Breast epithelium (tissue), 3 donors: ENCODE measurements around the gene CWC25.

Source experiments
- POLR2A ChIP-seq: fragments of 450-650 bp; IDR thresholded peaks from one replicate; pipeline ENCODE4 v1.6.1; 2016; ENCODE audit warnings: antibody characterized with exemption, mild to moderate bottlenecking, moderate library complexity
- TF ChIP-seq, protein P1 (sequence below), 3 donors: fragments of 450-650 bp; IDR thresholded peaks; one replicate each; pipeline ENCODE4 v1.5.1; 2016 to 2017; ENCODE audit warnings: antibody characterized with exemption in 3 of 3, mild to moderate bottlenecking in 3 of 3, moderate library complexity in 3 of 3

DNA sequence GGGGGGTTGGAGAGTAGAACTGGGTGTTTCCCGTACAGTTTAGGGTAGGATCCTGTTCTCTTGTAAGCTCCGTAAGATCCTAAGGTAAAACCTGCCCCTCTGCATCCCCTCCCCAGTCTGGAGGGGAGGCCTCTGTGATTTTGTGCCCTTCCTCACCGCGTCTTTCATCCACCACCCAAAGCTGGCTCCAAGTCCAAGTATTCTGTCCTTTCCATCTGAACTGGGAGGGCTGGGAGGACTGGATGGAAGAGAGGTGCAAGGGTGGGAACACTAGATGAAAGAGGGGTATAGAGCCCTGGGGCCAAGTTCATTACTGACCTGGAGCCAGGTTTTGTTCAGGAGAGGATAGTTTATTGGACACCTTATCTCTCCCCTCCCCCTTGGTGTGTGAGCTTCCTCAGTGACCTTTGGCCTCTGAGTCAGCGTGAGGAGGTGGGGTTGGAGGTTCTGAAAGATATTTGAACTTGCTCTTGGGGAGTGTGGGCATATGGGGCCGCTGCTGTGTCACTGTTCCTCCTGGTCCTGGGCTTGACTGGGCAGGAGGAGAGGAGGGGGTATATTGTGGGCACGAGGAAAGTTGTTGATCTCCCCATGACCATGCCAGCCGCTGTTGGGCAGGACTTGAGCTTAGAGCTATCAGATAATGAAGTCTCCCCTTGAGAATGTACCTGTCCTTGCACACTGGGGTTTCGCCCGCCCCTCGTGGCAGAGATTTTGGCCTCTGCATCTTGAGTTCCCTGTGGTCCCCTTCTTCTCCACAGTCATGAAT is 46.3 kb upstream of the CWC25 start:
- no peak for TF ChIP-seq POLR2A
- TF ChIP-seq, protein P1, sequence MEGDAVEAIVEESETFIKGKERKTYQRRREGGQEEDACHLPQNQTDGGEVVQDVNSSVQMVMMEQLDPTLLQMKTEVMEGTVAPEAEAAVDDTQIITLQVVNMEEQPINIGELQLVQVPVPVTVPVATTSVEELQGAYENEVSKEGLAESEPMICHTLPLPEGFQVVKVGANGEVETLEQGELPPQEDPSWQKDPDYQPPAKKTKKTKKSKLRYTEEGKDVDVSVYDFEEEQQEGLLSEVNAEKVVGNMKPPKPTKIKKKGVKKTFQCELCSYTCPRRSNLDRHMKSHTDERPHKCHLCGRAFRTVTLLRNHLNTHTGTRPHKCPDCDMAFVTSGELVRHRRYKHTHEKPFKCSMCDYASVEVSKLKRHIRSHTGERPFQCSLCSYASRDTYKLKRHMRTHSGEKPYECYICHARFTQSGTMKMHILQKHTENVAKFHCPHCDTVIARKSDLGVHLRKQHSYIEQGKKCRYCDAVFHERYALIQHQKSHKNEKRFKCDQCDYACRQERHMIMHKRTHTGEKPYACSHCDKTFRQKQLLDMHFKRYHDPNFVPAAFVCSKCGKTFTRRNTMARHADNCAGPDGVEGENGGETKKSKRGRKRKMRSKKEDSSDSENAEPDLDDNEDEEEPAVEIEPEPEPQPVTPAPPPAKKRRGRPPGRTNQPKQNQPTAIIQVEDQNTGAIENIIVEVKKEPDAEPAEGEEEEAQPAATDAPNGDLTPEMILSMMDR (IDR thresholded peaks at IDR 0.05), result no peak
